H1 (cell line): ENCODE measurements around the gene ZCRB1. TPM values are rescaled to one million over a fixed set of nuclear protein-coding genes. Genes with fewer than 3 reads are reported as not detected.

Experiments used
- EZH2 ChIP-seq: fragments of 200-600 bp; sonication (generic); IDR thresholded peaks from 2 replicates; pipeline ENCODE4 v1.7.1; 2012; ENCODE audit warnings: low read depth, mild to moderate bottlenecking, moderate library complexity, low read length, inconsistent platforms; ENCODE audit not compliant: severe bottlenecking
- NANOG ChIP-seq: IDR thresholded peaks from 2 replicates; pipeline ENCODE4 v1.6.1; 2011; ENCODE audit warnings: low read length, low read depth, mild to moderate bottlenecking, inconsistent platforms; ENCODE audit not compliant: insufficient read depth, poor library complexity, severe bottlenecking
- RBBP5 ChIP-seq: IDR thresholded peaks from 2 replicates; pipeline ENCODE4 v1.7.1; 2012; ENCODE audit warnings: low read depth, mild to moderate bottlenecking, inconsistent platforms, low read length, moderate library complexity, borderline replicate concordance
- ZNF274 ChIP-seq: IDR thresholded peaks from 2 replicates; pipeline ENCODE4 v1.7.0; 2012; ENCODE audit warnings: low read length, borderline replicate concordance; ENCODE audit errors: extremely low read depth
- polyA plus RNA-seq, 7 experiments: library from polyadenylated mRNA; depleted of rRNA in 3 of 7; stranded (reverse) in 5 of 7; unstranded in 2 of 7; fragments of >200 nt in 5 of 7; fragments of 200-250 nt in 2 of 7; gene quantifications; 1 replicate in 5 of 7; 2 replicates in 1 of 7; 4 replicates in 1 of 7; pipeline versions ENCODE4 v1.2.1 to v1.2.3, GENCODE V29; 2011 to 2013; ENCODE audit warnings: missing spikeins in 2 of 7, mixed read lengths in 2 of 7
- total RNA-seq: library from RNA; stranded (reverse); fragmentation: NEBNext Ultra II Directional; extraction: Animal tissue kit (Norgen Biotek cat#: 25700); gene quantifications from 2 replicates; pipeline ENCODE4 v1.2.1, GENCODE V29; 2021

ZCRB1 gene
- total and polyA plus RNA-seq, 2 of the 8 experiments (the other 6 are each of a cell fraction or from before 2014, with no cell fraction given): 22.0 to 52.5 TPM

- TF ChIP-seq NANOG (no peak), EZH2 (no peak), ZNF274 (no peak), RBBP5 (no peak)
Observed at GRCh38 chr12:42299392-42300308, 26.2 kb downstream of the ZCRB1 start (continued).
